Astrocyte (in vitro differentiated cells and primary cell): ENCODE measurements around the gene ADGRD1. TPM values are rescaled to one million over a fixed set of nuclear protein-coding genes. Genes with fewer than 3 reads are reported as not detected.

Source experiments
- DNase-seq: peaks from one replicate; pipeline ENCODE4 v3.0.0-alpha.2; 2010; ENCODE audit warnings: low read depth
- FAIRE-seq: peaks from 2 replicates; lab custom pipeline; 2011; peaks lifted over from hg19 to GRCh38; lab: Jason Lieb, UNC
- H2AFZ ChIP-seq: 2 replicates; pipeline ENCODE4 v1.6.0; 2012; ENCODE audit warnings: low read depth, low read length, inconsistent platforms
- H3K27ac ChIP-seq: 2 replicates; pipeline ENCODE4 v1.5.1; 2011; ENCODE audit warnings: low read depth, low read length, inconsistent platforms
- H3K27me3 ChIP-seq: 2 replicates; pipeline ENCODE4 v1.6.0; 2011; ENCODE audit warnings: low read length, inconsistent platforms; ENCODE audit not compliant: insufficient read depth
- H3K36me3 ChIP-seq: 2 replicates; pipeline ENCODE4 v1.5.1; 2011; ENCODE audit warnings: low read length, inconsistent platforms; ENCODE audit not compliant: insufficient read depth
- H3K4me1 ChIP-seq: 2 replicates; pipeline ENCODE4 v1.5.1; 2011; ENCODE audit warnings: low read length, inconsistent platforms; ENCODE audit not compliant: insufficient read depth
- H3K4me2 ChIP-seq: 2 replicates; pipeline ENCODE4 v1.6.0; 2012; ENCODE audit warnings: low read length, inconsistent platforms
- H3K4me3 ChIP-seq: 2 replicates; pipeline ENCODE4 v1.5.1; 2011; ENCODE audit warnings: low read depth, mild to moderate bottlenecking, low read length, inconsistent platforms; ENCODE audit not compliant: insufficient read depth
- H3K79me2 ChIP-seq: 2 replicates; pipeline ENCODE4 v1.6.0; 2012; ENCODE audit warnings: mild to moderate bottlenecking, low read length, inconsistent platforms; ENCODE audit not compliant: insufficient read depth
- H3K9ac ChIP-seq: 2 replicates; pipeline ENCODE4 v1.6.0; 2012; ENCODE audit warnings: mild to moderate bottlenecking, low read length, inconsistent platforms
- H3K9me3 ChIP-seq: 2 replicates; pipeline ENCODE4 v1.5.1; 2012; ENCODE audit warnings: low read depth, mild to moderate bottlenecking, low read length, inconsistent platforms; ENCODE audit not compliant: insufficient read depth
- H4K20me1 ChIP-seq: 2 replicates; pipeline ENCODE4 v1.6.0; 2012; ENCODE audit warnings: low read length, inconsistent platforms; ENCODE audit not compliant: insufficient read depth
- H3K27ac Mint-ChIP-seq: one replicate; pipeline ENCODE4 v1.8.0; 2021; ENCODE audit warnings: mild to moderate bottlenecking, mixed read lengths; ENCODE audit not compliant: unreplicated experiment
- H3K27me3 Mint-ChIP-seq: one replicate; pipeline ENCODE4 v1.8.0; 2021; ENCODE audit warnings: low read depth, mixed read lengths; ENCODE audit not compliant: unreplicated experiment
- H3K36me3 Mint-ChIP-seq: one replicate; pipeline ENCODE4 v1.8.0; 2021; ENCODE audit warnings: low read depth, mixed read lengths; ENCODE audit not compliant: unreplicated experiment
- H3K4me1 Mint-ChIP-seq: one replicate; pipeline ENCODE4 v1.8.0; 2021; ENCODE audit warnings: low read depth, mixed read lengths; ENCODE audit not compliant: unreplicated experiment
- H3K4me3 Mint-ChIP-seq: one replicate; pipeline ENCODE4 v1.8.0; 2021; ENCODE audit warnings: mild to moderate bottlenecking, moderate library complexity, mixed read lengths; ENCODE audit not compliant: unreplicated experiment
- H3K9me3 Mint-ChIP-seq: one replicate; pipeline ENCODE4 v1.8.0; 2021; ENCODE audit warnings: mild to moderate bottlenecking, mixed read lengths; ENCODE audit not compliant: unreplicated experiment
- CTCF ChIP-seq: IDR thresholded peaks from 2 replicates; pipeline ENCODE4 v1.5.1; 2011; ENCODE audit warnings: low read depth, mild to moderate bottlenecking, inconsistent platforms, low read length, moderate library complexity; ENCODE audit not compliant: insufficient read depth
- EZH2 ChIP-seq: IDR thresholded peaks from 2 replicates; pipeline ENCODE4 v1.6.1; 2012; ENCODE audit warnings: mild to moderate bottlenecking, low read length, inconsistent platforms; ENCODE audit not compliant: insufficient read depth
- total RNA-seq: library from RNA; stranded (reverse); gene quantifications from 2 replicates; pipeline ENCODE4 v1.2.1, GENCODE V29; 2021

Gene ADGRD1
- total RNA-seq, 1 donor from 2014 or later, result 3.0 TPM

- H3K79me2 ChIP-seq, result no peaks in the 10 kb centered on the region
- TF ChIP-seq CTCF, result no peak
- no peak for TF ChIP-seq EZH2
- peaks cover 16% of the 10 kb centered on the region for H3K27me3 Mint-ChIP-seq
- no peaks in the 10 kb centered on the region for H3K9me3 Mint-ChIP-seq
- H4K20me1 ChIP-seq, result no peaks in the 10 kb centered on the region
- no peak overlapping the region for H3K4me3 ChIP-seq
- DNase-seq (no peak), FAIRE-seq (no peak)
- no peak overlapping the region for H3K4me3 Mint-ChIP-seq
- no peaks in the 10 kb centered on the region for H3K36me3 Mint-ChIP-seq
- H3K4me1 Mint-ChIP-seq, result peaks cover under 1% of the 10 kb centered on the region
- H3K4me1 ChIP-seq, result no peaks in the 10 kb centered on the region
- no peak overlapping the region for H2AFZ ChIP-seq
- no peak overlapping the region for H3K9ac ChIP-seq
- no peak overlapping the region for H3K27ac ChIP-seq
- no peaks in the 10 kb centered on the region for H3K27me3 ChIP-seq
- H3K9me3 ChIP-seq, result peaks cover 3% of the 10 kb centered on the region
- H3K4me2 ChIP-seq, result no peak overlapping the region
- no peaks in the 10 kb centered on the region for H3K36me3 ChIP-seq
- H3K27ac Mint-ChIP-seq, result peak overlapping the region; percentile 34
Measured at GRCh38 chr12:130983328-130984017, 29.8 kb downstream of the ADGRD1 start.

GRCh38 chr12:130984183-130985058 lies 30.7 kb downstream of the ADGRD1 start:
- H3K4me2 ChIP-seq, result no peak overlapping the region
- H3K27me3 ChIP-seq, result no peaks in the 10 kb centered on the region
- no peak for FAIRE-seq
- H3K4me1 Mint-ChIP-seq, result peaks cover 2% of the 10 kb centered on the region
- H3K36me3 Mint-ChIP-seq, result no peaks in the 10 kb centered on the region
- H3K79me2 ChIP-seq, result no peaks in the 10 kb centered on the region
- H3K36me3 ChIP-seq, result no peaks in the 10 kb centered on the region
- no peaks in the 10 kb centered on the region for H3K4me1 ChIP-seq
- peaks cover 18% of the 10 kb centered on the region for H3K27me3 Mint-ChIP-seq
- no peak overlapping the region for H3K27ac ChIP-seq
- no peaks in the 10 kb centered on the region for H3K9me3 Mint-ChIP-seq
- no peak for DNase-seq
- H3K4me3 ChIP-seq, result no peak overlapping the region
- peaks cover 4% of the 10 kb centered on the region for H3K9me3 ChIP-seq
- no peak overlapping the region for H3K9ac ChIP-seq
- peak overlapping the region; percentile 34 for H3K27ac Mint-ChIP-seq
- TF ChIP-seq CTCF (no peak), EZH2 (no peak)
- no peak overlapping the region for H3K4me3 Mint-ChIP-seq
- no peaks in the 10 kb centered on the region for H4K20me1 ChIP-seq
- H2AFZ ChIP-seq, result no peak overlapping the region
